ENCODE data around the gene KLHDC7A.

Gene KLHDC7A

GRCh38 chr1:18533259-18533658, 52.5 kb downstream of the KLHDC7A start:
- peaks cover 17% of the 10 kb centered on the region for H3K4me1 Mint-ChIP-seq
- peaks cover 48% of the 10 kb centered on the region for H3K27me3 Mint-ChIP-seq (ENCODE audit: low read depth)
- H3K9me3 Mint-ChIP-seq, result no peaks in the 10 kb centered on the region
- TF ChIP-seq, protein P1, sequence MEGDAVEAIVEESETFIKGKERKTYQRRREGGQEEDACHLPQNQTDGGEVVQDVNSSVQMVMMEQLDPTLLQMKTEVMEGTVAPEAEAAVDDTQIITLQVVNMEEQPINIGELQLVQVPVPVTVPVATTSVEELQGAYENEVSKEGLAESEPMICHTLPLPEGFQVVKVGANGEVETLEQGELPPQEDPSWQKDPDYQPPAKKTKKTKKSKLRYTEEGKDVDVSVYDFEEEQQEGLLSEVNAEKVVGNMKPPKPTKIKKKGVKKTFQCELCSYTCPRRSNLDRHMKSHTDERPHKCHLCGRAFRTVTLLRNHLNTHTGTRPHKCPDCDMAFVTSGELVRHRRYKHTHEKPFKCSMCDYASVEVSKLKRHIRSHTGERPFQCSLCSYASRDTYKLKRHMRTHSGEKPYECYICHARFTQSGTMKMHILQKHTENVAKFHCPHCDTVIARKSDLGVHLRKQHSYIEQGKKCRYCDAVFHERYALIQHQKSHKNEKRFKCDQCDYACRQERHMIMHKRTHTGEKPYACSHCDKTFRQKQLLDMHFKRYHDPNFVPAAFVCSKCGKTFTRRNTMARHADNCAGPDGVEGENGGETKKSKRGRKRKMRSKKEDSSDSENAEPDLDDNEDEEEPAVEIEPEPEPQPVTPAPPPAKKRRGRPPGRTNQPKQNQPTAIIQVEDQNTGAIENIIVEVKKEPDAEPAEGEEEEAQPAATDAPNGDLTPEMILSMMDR (IDR thresholded peaks at IDR 0.05; ENCODE audit: unreplicated experiment in 3 of 3), result no peak
- no peak overlapping the region for H3K4me3 Mint-ChIP-seq
- peak overlapping the region in 2 of 3 experiments; percentile 20 to 52 for H3K27ac Mint-ChIP-seq
- no peaks in the 10 kb centered on the region for H3K36me3 Mint-ChIP-seq (ENCODE audit: low read depth)

- H3K4me3 Mint-ChIP-seq, result no peak overlapping the region
- peaks cover 17% of the 10 kb centered on the region for H3K4me1 Mint-ChIP-seq
- H3K36me3 Mint-ChIP-seq (ENCODE audit: low read depth), result no peaks in the 10 kb centered on the region
- TF ChIP-seq, protein P1 (IDR thresholded peaks at IDR 0.05; ENCODE audit: unreplicated experiment in 3 of 3), result no peak
- H3K27me3 Mint-ChIP-seq (ENCODE audit: low read depth), result peaks cover 59% of the 10 kb centered on the region
- H3K27ac Mint-ChIP-seq, result no peak overlapping the region
- no peaks in the 10 kb centered on the region for H3K9me3 Mint-ChIP-seq
Measured at GRCh38 chr1:18534810-18535205, 54.1 kb downstream of the KLHDC7A start.
